ENCODE measurements around the gene TCIRG1.

TCIRG1 gene

GRCh38 chr11:68009391-68010089 is 29.3 kb upstream of the TCIRG1 start:
- Mint-ChIP-seq H3K9me3 (no peaks in the 10 kb centered on the region), H3K4me1 (ENCODE audit: low read depth in 2 of 2) (peaks cover 5 to 10% of the 10 kb centered on the region in 2 donors), H3K4me3 (no peak overlapping the region), H3K27ac (no peak overlapping the region), H3K36me3 (ENCODE audit: insufficient read depth) (peaks cover 3% of the 10 kb centered on the region), H3K27me3 (peaks cover 0 to 9% of the 10 kb centered on the region in 2 donors)
- no peak for DNase-seq
- no peak for ATAC-seq (replicated peaks)

GRCh38 chr11:68010090-68011041 is 28.5 kb upstream of the TCIRG1 start, which contains the start of gene ALDH3B1:
ALDH3B1 (plus strand) TSS chr11:68010327; CDS start chr11:68015298, 4,971 bp downstream.
- peaks cover 0 to 5% of the 10 kb centered on the region in 2 donors for H3K4me1 Mint-ChIP-seq (ENCODE audit: low read depth in 2 of 2)

GRCh38 chr11:68011051-68011943 is 27.5 kb upstream of the TCIRG1 start:
- Mint-ChIP-seq H3K4me3 (no peak overlapping the region), H3K4me1 (ENCODE audit: low read depth in 2 of 2) (peaks cover 0 to 5% of the 10 kb centered on the region in 2 donors), H3K36me3 (ENCODE audit: insufficient read depth) (peaks cover 2% of the 10 kb centered on the region), H3K27ac (no peak overlapping the region), H3K9me3 (no peaks in the 10 kb centered on the region), H3K27me3 (peaks cover 0 to 9% of the 10 kb centered on the region in 2 donors)
- ATAC-seq (replicated peaks) (no peak), DNase-seq (no peak)

More at GRCh38 chr11:68010090-68011041, 28.5 kb upstream of the TCIRG1 start, which contains the start of gene ALDH3B1:
- Mint-ChIP-seq H3K9me3 (no peaks in the 10 kb centered on the region), H3K27me3 (peaks cover 0 to 9% of the 10 kb centered on the region in 2 donors), H3K36me3 (ENCODE audit: insufficient read depth) (peaks cover 2% of the 10 kb centered on the region), H3K27ac (no peak within 1 kb of the TSS), H3K4me3 (no peak within 1 kb of the TSS)
- ATAC-seq (replicated peaks): peak; percentile 41
- no peak for DNase-seq

GRCh38 chr11:68012044-68012842 is 26.6 kb upstream of the TCIRG1 start:
- Mint-ChIP-seq H3K4me1 (ENCODE audit: low read depth in 2 of 2) (peaks cover 0 to 5% of the 10 kb centered on the region in 2 donors), H3K27me3 (peaks cover 0 to 9% of the 10 kb centered on the region in 2 donors), H3K36me3 (ENCODE audit: insufficient read depth) (peaks cover 2% of the 10 kb centered on the region), H3K9me3 (no peaks in the 10 kb centered on the region), H3K4me3 (no peak overlapping the region), H3K27ac (no peak overlapping the region)
- DNase-seq (no peak), ATAC-seq (replicated peaks) (no peak)

GRCh38 chr11:68012843-68013610 is 25.8 kb upstream of the TCIRG1 start:
- H3K4me3 Mint-ChIP-seq: no peak overlapping the region
- H3K9me3 Mint-ChIP-seq: no peaks in the 10 kb centered on the region
- ATAC-seq (replicated peaks) (no peak), DNase-seq (no peak)
- no peak overlapping the region for H3K27ac Mint-ChIP-seq
- peaks cover 0 to 9% of the 10 kb centered on the region in 2 donors for H3K27me3 Mint-ChIP-seq
- H3K36me3 Mint-ChIP-seq (ENCODE audit: insufficient read depth): peaks cover 5% of the 10 kb centered on the region
- H3K4me1 Mint-ChIP-seq (ENCODE audit: low read depth in 2 of 2): peaks cover 0 to 5% of the 10 kb centered on the region in 2 donors

- DNase-seq: no peak
- ATAC-seq (replicated peaks): no peak
- H3K36me3 Mint-ChIP-seq (ENCODE audit: insufficient read depth): peaks cover 6% of the 10 kb centered on the region
- peaks cover 0 to 6% of the 10 kb centered on the region in 2 donors for H3K4me1 Mint-ChIP-seq (ENCODE audit: low read depth in 2 of 2)
- no peak overlapping the region for H3K4me3 Mint-ChIP-seq
- peaks cover 0 to 9% of the 10 kb centered on the region in 2 donors for H3K27me3 Mint-ChIP-seq
- H3K27ac Mint-ChIP-seq: no peak overlapping the region
- H3K9me3 Mint-ChIP-seq: no peaks in the 10 kb centered on the region
Observed at GRCh38 chr11:68013611-68014156, 25.1 kb upstream of the TCIRG1 start.

GRCh38 chr11:68014157-68014946 is 24.5 kb upstream of the TCIRG1 start:
- Mint-ChIP-seq H3K27ac (no peak overlapping the region), H3K9me3 (no peaks in the 10 kb centered on the region), H3K4me1 (ENCODE audit: low read depth in 2 of 2) (peaks cover 0 to 6% of the 10 kb centered on the region in 2 donors), H3K4me3 (no peak overlapping the region), H3K27me3 (peaks cover 0 to 9% of the 10 kb centered on the region in 2 donors), H3K36me3 (ENCODE audit: insufficient read depth) (peaks cover 6% of the 10 kb centered on the region)
- ATAC-seq (replicated peaks): no peak
- no peak for DNase-seq

GRCh38 chr11:68014947-68015447 is 23.8 kb upstream of the TCIRG1 start:
- Mint-ChIP-seq H3K4me3 (no peak overlapping the region), H3K9me3 (no peaks in the 10 kb centered on the region), H3K27me3 (peaks cover 0 to 9% of the 10 kb centered on the region in 2 donors), H3K27ac (no peak overlapping the region), H3K4me1 (ENCODE audit: low read depth in 2 of 2) (peaks cover 0 to 3% of the 10 kb centered on the region in 2 donors), H3K36me3 (ENCODE audit: insufficient read depth) (peaks cover 6% of the 10 kb centered on the region)
- ATAC-seq (replicated peaks): no peak
- DNase-seq: no peak

- Mint-ChIP-seq H3K4me3 (no peak overlapping the region), H3K27me3 (peaks cover 2 to 9% of the 10 kb centered on the region in 2 donors), H3K27ac (peak overlapping the region in 1 of 2 donors; percentile 12), H3K4me1 (ENCODE audit: low read depth in 2 of 2) (peaks cover 0 to 1% of the 10 kb centered on the region in 2 donors), H3K36me3 (ENCODE audit: insufficient read depth) (peaks cover 6% of the 10 kb centered on the region), H3K9me3 (no peaks in the 10 kb centered on the region)
- ATAC-seq (replicated peaks): no peak
- DNase-seq: no peak
Observed at GRCh38 chr11:68015467-68015866, 23.4 kb upstream of the TCIRG1 start.

GRCh38 chr11:68016161-68016903 is 22.5 kb upstream of the TCIRG1 start:
- Mint-ChIP-seq H3K36me3 (ENCODE audit: insufficient read depth) (peaks cover 6% of the 10 kb centered on the region), H3K4me3 (no peak overlapping the region), H3K27me3 (peaks cover 6 to 15% of the 10 kb centered on the region in 2 donors), H3K4me1 (ENCODE audit: low read depth in 2 of 2) (peaks cover 0 to 1% of the 10 kb centered on the region in 2 donors), H3K27ac (peak overlapping the region in 1 of 2 donors; percentile 12), H3K9me3 (no peaks in the 10 kb centered on the region)
- ATAC-seq (replicated peaks) (no peak), DNase-seq (no peak)

All from effector memory CD8-positive, alpha-beta T cell (primary cell).